PFSK-1 (cell line): ENCODE measurements around the gene AKAP13.

Experiments
- FOXP2 ChIP-seq: optimal IDR thresholded peaks from 2 replicates; pipeline ENCODE3; 2011; ENCODE audit warnings: borderline replicate concordance, control low read depth, inconsistent platforms; ENCODE audit not compliant: insufficient read depth; ENCODE audit errors: extremely low read length, extremely low read depth
- TF ChIP-seq, protein P1 (sequence below), 2 experiments: IDR thresholded peaks; 2 replicates each; pipeline versions ENCODE4 v1.6.1 to v1.8.0; 2011 to 2012; ENCODE audit warnings: low read depth in 2 of 2, low read length in 2 of 2, control low read depth in 1 of 2, inconsistent platforms in 1 of 2, mild to moderate bottlenecking in 1 of 2, moderate library complexity in 1 of 2; ENCODE audit not compliant: insufficient read depth in 1 of 2

- TF ChIP-seq, protein P1, sequence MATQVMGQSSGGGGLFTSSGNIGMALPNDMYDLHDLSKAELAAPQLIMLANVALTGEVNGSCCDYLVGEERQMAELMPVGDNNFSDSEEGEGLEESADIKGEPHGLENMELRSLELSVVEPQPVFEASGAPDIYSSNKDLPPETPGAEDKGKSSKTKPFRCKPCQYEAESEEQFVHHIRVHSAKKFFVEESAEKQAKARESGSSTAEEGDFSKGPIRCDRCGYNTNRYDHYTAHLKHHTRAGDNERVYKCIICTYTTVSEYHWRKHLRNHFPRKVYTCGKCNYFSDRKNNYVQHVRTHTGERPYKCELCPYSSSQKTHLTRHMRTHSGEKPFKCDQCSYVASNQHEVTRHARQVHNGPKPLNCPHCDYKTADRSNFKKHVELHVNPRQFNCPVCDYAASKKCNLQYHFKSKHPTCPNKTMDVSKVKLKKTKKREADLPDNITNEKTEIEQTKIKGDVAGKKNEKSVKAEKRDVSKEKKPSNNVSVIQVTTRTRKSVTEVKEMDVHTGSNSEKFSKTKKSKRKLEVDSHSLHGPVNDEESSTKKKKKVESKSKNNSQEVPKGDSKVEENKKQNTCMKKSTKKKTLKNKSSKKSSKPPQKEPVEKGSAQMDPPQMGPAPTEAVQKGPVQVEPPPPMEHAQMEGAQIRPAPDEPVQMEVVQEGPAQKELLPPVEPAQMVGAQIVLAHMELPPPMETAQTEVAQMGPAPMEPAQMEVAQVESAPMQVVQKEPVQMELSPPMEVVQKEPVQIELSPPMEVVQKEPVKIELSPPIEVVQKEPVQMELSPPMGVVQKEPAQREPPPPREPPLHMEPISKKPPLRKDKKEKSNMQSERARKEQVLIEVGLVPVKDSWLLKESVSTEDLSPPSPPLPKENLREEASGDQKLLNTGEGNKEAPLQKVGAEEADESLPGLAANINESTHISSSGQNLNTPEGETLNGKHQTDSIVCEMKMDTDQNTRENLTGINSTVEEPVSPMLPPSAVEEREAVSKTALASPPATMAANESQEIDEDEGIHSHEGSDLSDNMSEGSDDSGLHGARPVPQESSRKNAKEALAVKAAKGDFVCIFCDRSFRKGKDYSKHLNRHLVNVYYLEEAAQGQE (IDR thresholded peaks at IDR 0.05; ENCODE audit: insufficient read depth in 1 of 2, low read depth in 2 of 2, low read length in 2 of 2), result no peak
- no peak for TF ChIP-seq FOXP2
Measured at GRCh38 chr15:85795337-85796305, 415.2 kb downstream of the AKAP13 start.
